DMS153 (cell line): ENCODE results near the gene LRBA.
"Not testable (repeated sequence)": the region's sequence is repeated elsewhere in the genome, so short reads cannot be mapped to it uniquely, and the experiment has no call there.

Experiments used
- DNase-seq: peaks from one replicate; lab custom pipeline; 2025; lab: John Stamatoyannopoulos, UW

The LRBA gene

GRCh38 chr4:150415213-150415612 lies 599.9 kb downstream of the LRBA start:
- no peak for DNase-seq

GRCh38 chr4:150411520-150411919 lies 603.6 kb downstream of the LRBA start:
- no peak for DNase-seq

- DNase-seq: peak; percentile 47
Measured at GRCh38 chr4:150402871-150403272, 612.2 kb downstream of the LRBA start.

GRCh38 chr4:150401083-150401687 lies 613.9 kb downstream of the LRBA start:
- DNase-seq: no peak

- DNase-seq: no peak
Measured at GRCh38 chr4:150395872-150396271, 619.2 kb downstream of the LRBA start.

GRCh38 chr4:150394046-150394445 lies 621.0 kb downstream of the LRBA start:
- no peak for DNase-seq

GRCh38 chr4:150391052-150391451 lies 624.0 kb downstream of the LRBA start:
- DNase-seq: no peak

GRCh38 chr4:150390531-150390910 lies 624.6 kb downstream of the LRBA start:
- no peak for DNase-seq

- DNase-seq: no peak
Measured at GRCh38 chr4:150389896-150390530, 625.1 kb downstream of the LRBA start.

- no peak for DNase-seq
Measured at GRCh38 chr4:150387981-150388380, 627.1 kb downstream of the LRBA start.

GRCh38 chr4:150386415-150386814 lies 628.7 kb downstream of the LRBA start:
- DNase-seq: not testable (repeated sequence)

GRCh38 chr4:150385606-150386005 lies 629.5 kb downstream of the LRBA start:
- DNase-seq: no peak

- DNase-seq: no peak
Measured at GRCh38 chr4:150384249-150384648, 630.8 kb downstream of the LRBA start.

GRCh38 chr4:150382028-150382427 lies 633.1 kb downstream of the LRBA start:
- no peak for DNase-seq

GRCh38 chr4:150381609-150382008 lies 633.5 kb downstream of the LRBA start:
- no peak for DNase-seq

GRCh38 chr4:150381036-150381435 lies 634.0 kb downstream of the LRBA start:
- DNase-seq: no peak

- no peak for DNase-seq
Measured at GRCh38 chr4:150379454-150379853, 635.6 kb downstream of the LRBA start.

- DNase-seq: no peak
Measured at GRCh38 chr4:150375025-150375424, 640.1 kb downstream of the LRBA start.

- no peak for DNase-seq
Measured at GRCh38 chr4:150371869-150372268, 643.2 kb downstream of the LRBA start.

GRCh38 chr4:150369434-150370380 lies 645.4 kb downstream of the LRBA start:
- DNase-seq: no peak

GRCh38 chr4:150368667-150369066 lies 646.4 kb downstream of the LRBA start:
- DNase-seq: peak; percentile 53

- DNase-seq: no peak
Measured at GRCh38 chr4:150367326-150367725, 647.8 kb downstream of the LRBA start.

- peak; percentile 93 for DNase-seq
Measured at GRCh38 chr4:150366487-150366999, 648.5 kb downstream of the LRBA start.
